IPS-18c (cell line): Measurements from ENCODE around the gene PEPD.

Experiments
- H3K4me3 ChIP-seq: 2 replicates; pipeline ENCODE4 v1.7.0; 2013; ENCODE audit warnings: low read depth, mild to moderate bottlenecking, low read length, moderate library complexity; ENCODE audit not compliant: insufficient read depth
- H3K9me3 ChIP-seq: one replicate; pipeline ENCODE4 v1.6.1; 2013; ENCODE audit warnings: mild to moderate bottlenecking, low read length, moderate library complexity; ENCODE audit not compliant: control insufficient read depth, insufficient read depth

PEPD gene

GRCh38 chr19:33366127-33366526 lies 155.5 kb downstream of the PEPD start:
- no peak overlapping the region for H3K4me3 ChIP-seq
- no peaks in the 10 kb centered on the region for H3K9me3 ChIP-seq

GRCh38 chr19:33365691-33366090 lies 155.9 kb downstream of the PEPD start:
- no peaks in the 10 kb centered on the region for H3K9me3 ChIP-seq

DNA sequence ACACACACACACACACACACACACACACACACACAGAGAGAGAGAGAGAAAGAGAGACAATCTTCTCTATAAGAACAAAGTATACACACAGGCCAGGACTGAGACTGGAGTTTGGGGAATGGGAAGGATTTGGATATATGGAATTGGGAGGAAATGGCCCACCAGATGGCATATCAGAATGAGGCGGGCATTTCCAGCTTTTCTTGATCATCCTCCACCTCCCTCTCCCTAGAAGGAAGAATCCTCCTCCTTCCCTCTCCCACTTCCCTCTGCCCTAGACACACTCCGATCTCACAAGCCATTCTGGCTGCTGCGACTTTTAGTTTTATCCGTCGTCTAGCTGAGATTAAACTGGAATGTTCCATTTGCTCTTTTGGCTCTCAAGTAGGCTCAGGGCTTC lies 158.1 kb downstream of the PEPD start:
- H3K9me3 ChIP-seq, result no peaks in the 10 kb centered on the region
- H3K4me3 ChIP-seq, result no peak overlapping the region

More at GRCh38 chr19:33365691-33366090, 155.9 kb downstream of the PEPD start:
- H3K4me3 ChIP-seq, result no peak overlapping the region

DNA sequence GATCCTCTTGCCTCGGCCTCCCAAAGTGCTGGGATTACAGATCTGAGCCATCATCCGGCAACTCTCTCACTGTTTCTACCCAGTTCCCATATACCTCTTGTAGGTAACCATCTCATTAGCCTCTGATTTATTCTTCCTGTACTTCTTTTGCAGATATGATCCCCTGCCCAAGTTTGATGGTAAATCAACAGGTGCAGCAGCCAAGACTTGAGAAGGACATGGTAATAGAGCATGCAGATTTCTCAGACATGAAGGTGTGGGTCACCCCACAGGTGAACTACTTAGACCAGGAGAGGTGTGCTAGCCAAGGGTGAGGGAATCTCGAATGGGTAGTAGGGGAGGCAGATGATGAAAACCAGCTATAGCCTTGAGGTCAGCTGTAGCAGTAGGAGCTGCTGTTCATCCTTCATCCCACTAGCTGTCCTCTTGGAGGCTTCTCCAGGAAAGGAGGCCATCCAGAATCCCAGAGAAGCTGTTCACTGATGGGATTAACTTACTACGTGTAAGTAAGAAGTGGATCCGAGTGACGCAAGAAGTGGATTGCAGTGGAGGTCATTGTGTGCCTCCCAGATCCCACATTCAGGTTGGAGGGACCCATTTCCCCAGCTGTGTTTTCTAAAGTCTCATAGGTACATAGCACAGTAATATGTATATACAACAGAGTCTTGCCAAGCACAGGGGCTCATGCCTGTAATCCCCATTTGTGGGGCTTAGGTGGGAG lies 158.9 kb downstream of the PEPD start:
- Histone ChIP-seq H3K9me3 (no peaks in the 10 kb centered on the region), H3K4me3 (no peak overlapping the region)

GRCh38 chr19:33359581-33359980 lies 162.0 kb downstream of the PEPD start:
- no peaks in the 10 kb centered on the region for H3K9me3 ChIP-seq
- H3K4me3 ChIP-seq, result no peak overlapping the region

DNA sequence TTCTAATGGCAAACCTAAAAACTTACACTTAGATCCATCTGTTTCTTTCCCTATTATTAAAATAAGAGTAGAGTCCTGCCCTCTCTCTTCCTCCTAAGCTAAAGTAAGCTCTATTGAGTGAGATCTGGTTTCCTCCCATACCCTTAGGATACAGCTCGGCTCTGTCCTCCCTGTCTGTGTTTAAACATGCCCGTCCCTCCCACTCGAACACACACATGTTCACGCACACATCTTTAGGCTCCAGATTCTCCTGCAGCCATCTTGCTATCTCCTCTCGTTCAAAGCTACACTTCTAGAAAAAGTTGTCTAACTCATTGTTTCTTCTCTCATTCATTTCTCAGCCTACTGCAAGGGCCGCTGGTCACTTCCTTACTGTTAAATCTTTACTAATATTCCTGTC lies 163.2 kb downstream of the PEPD start:
- Histone ChIP-seq H3K4me3 (no peak overlapping the region), H3K9me3 (no peaks in the 10 kb centered on the region)

GRCh38 chr19:33357556-33357955 lies 164.0 kb downstream of the PEPD start:
- Histone ChIP-seq H3K4me3 (no peak overlapping the region), H3K9me3 (no peaks in the 10 kb centered on the region)

GRCh38 chr19:33355535-33355934 lies 166.1 kb downstream of the PEPD start:
- no peaks in the 10 kb centered on the region for H3K9me3 ChIP-seq
- H3K4me3 ChIP-seq, result no peak overlapping the region

- Histone ChIP-seq H3K4me3 (no peak overlapping the region), H3K9me3 (no peaks in the 10 kb centered on the region)
Observed at GRCh38 chr19:33350538-33351309, 170.9 kb downstream of the PEPD start.

GRCh38 chr19:33349319-33350289 lies 172.0 kb downstream of the PEPD start:
- H3K9me3 ChIP-seq, result no peaks in the 10 kb centered on the region

GRCh38 chr19:33348301-33349010 lies 173.1 kb downstream of the PEPD start:
- Histone ChIP-seq H3K9me3 (no peaks in the 10 kb centered on the region), H3K4me3 (no peak overlapping the region)

More at GRCh38 chr19:33349319-33350289, 172.0 kb downstream of the PEPD start:
- no peak overlapping the region for H3K4me3 ChIP-seq

DNA sequence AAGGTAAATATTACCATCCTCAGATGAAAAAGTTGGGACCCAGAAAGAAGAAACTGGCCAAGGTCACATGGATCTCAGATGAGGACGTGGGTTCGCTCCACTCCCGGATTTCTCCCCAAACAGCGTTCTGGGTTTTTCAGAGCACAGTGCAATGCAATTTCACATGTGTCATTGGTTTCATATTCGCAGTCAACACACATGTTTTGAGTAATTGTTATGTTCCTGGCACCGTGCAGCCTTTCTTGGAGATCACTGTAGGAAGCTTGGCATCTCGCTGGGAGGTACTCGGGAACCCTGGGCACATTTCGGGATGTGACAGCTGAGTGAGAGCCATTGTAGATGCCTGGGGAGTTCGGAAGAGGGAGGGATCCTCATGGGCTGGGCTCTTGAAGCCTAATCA lies 174.3 kb downstream of the PEPD start:
- Histone ChIP-seq H3K4me3 (no peak overlapping the region), H3K9me3 (no peaks in the 10 kb centered on the region)

DNA sequence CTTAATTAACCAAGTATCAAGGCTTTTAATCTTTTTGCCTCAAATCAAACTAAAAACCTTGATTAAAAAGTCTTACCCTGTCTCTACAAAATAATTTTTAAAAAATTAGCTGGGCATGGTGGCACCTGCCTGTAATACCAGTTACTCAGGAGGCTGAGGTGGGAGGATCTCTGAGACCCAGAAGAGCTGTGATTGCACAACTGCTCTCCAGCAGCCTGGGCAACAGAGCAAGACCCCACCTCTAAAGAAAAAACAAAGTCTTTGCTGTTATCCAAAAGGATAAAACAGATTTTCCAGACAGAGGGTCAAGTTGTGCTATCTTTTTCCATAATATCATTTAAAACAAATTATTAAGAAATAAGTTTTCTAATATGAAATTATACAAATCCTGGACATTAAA lies 174.9 kb downstream of the PEPD start:
- no peak overlapping the region for H3K4me3 ChIP-seq
- H3K9me3 ChIP-seq, result no peaks in the 10 kb centered on the region

GRCh38 chr19:33345163-33345562 lies 176.4 kb downstream of the PEPD start:
- H3K9me3 ChIP-seq, result no peaks in the 10 kb centered on the region
- no peak overlapping the region for H3K4me3 ChIP-seq

GRCh38 chr19:33344573-33344925 lies 177.0 kb downstream of the PEPD start:
- Histone ChIP-seq H3K4me3 (no peak overlapping the region), H3K9me3 (no peaks in the 10 kb centered on the region)

DNA sequence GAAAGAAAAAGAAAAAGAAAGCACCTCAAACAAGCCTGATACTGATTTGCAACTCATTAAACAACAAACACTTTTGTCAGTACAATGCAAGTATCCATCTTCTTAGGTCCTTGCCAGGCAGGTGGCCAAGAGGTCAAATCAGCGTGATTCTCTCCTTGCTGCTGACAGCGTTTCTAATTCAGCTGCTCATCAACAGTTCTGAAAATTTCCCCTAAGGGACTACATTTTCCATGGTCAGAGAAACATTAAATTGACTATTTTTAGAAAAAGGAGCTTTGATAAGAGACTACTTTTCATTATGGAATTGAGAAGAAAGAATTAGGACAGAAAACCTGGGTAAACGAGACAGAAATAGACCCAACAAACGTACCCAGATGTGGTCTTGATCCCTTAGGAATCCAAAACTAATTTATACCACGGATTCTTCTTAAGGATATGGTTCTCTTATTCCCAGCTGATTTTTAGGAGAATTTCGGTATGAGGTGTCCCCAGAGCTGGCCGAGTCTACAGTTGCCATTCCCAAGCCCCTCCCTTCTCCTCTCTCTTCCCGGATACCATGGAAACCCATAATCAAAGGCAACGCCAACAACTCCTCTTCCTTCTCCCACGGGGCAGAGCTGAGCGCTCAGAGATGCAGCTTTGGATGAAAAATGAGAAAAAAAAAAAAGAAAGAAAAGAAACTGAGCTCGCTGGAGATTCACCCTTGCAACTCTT lies 177.6 kb downstream of the PEPD start:
- no peak overlapping the region for H3K4me3 ChIP-seq
- no peaks in the 10 kb centered on the region for H3K9me3 ChIP-seq
